NB4 (cell line): ENCODE data around the gene ACOT11.

Source experiments
- DNase-seq: peaks from one replicate; pipeline ENCODE4 v3.0.0; 2010; ENCODE audit warnings: low read depth
- H3K4me3 ChIP-seq: one replicate; pipeline ENCODE4 v1.5.1; 2011; ENCODE audit warnings: mild to moderate bottlenecking, low read depth, low read length, moderate library complexity
- CTCF ChIP-seq: IDR thresholded peaks from one replicate; pipeline ENCODE4 v1.5.1; 2012; ENCODE audit warnings: low read depth, low read length
- MYC ChIP-seq: IDR thresholded peaks from 2 replicates; pipeline ENCODE4 v1.6.1; 2011; ENCODE audit warnings: low read depth, low read length
- POLR2A ChIP-seq: IDR thresholded peaks from 2 replicates; pipeline ENCODE4 v1.6.1; 2011; ENCODE audit warnings: mild to moderate bottlenecking; ENCODE audit not compliant: insufficient read length; ENCODE audit errors: extremely low read depth
- TF ChIP-seq, protein P1 (sequence below): IDR thresholded peaks from 2 replicates; pipeline ENCODE4 v1.6.1; 2011; ENCODE audit warnings: low read depth, low read length

The ACOT11 gene

DNA sequence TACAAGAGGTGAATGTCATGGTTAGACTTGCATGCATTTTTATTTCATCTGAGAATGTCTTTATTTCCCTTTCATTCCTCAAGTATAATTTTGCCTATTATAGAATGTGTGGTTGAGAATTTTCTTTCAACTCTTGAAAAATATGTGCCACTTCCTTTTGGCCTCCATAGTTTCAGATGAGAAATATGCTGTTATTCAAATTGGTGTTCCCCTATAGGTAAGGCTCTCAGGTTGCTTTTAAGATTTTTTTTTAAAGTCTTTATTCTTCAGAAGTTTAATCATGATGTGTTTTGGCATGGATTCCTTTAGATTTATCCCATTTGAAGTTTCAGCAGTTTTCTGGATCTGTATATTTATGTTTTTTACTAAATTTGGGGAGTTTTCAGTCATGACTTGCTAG lies 95.7 kb downstream of the ACOT11 start:
- no peak overlapping the region for H3K4me3 ChIP-seq
- no peak for DNase-seq
- TF ChIP-seq POLR2A (no peak), MYC (no peak), CTCF (no peak)
- TF ChIP-seq, protein P1, sequence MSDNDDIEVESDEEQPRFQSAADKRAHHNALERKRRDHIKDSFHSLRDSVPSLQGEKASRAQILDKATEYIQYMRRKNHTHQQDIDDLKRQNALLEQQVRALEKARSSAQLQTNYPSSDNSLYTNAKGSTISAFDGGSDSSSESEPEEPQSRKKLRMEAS, result no peak

GRCh38 chr1:54645806-54646676 lies 98.0 kb downstream of the ACOT11 start:
- TF ChIP-seq MYC, result no peak
- TF ChIP-seq, protein P1, result no peak
- no peak for TF ChIP-seq POLR2A
- TF ChIP-seq CTCF, result no peak
- DNase-seq, result no peak
- no peak overlapping the region for H3K4me3 ChIP-seq

DNA sequence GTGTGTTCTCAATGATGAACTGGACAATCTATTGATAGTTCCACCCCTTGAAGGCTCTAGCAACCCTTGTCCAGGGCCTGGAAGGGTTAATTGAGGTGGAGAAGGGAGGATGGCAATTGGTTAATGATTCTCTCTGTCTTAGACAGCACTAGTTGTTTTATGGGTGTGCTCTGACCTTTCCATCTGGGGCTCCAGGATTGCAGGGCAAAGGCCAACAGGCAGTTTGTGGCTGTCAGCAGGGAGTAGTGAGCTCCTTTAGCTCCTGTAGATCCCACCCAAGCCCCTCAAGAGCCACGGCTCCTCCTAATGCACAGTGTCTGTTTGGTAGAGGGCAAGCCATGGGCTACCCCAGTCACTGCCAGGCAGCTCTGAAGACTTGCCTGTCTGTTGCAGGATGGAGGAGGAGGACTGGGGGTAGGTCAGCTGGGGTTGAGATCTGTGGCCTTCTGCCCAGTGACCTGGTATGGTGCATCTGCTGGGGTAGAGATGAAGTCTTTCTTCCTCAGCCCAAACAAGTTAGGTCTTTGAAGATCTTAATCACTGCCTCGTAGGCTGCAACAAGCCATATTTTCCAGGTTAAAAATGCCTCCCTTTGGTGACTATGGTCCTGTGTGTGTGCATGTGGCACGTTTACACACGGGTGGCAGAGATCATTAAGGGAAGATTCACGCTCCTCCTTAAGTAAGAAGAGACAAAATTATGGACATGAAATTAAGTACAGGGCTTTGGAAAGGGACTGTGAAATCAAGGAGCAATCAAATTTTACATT lies 101.3 kb downstream of the ACOT11 start:
- H3K4me3 ChIP-seq, result no peak overlapping the region
- DNase-seq, result no peak
- TF ChIP-seq, protein P1, result no peak
- TF ChIP-seq POLR2A (no peak), MYC (no peak), CTCF (no peak)

GRCh38 chr1:54649921-54650320 lies 101.9 kb downstream of the ACOT11 start:
- no peak overlapping the region for H3K4me3 ChIP-seq
- TF ChIP-seq POLR2A, result no peak
- TF ChIP-seq MYC, result no peak
- TF ChIP-seq, protein P1, result no peak
- TF ChIP-seq CTCF, result no peak
- DNase-seq, result no peak

DNA sequence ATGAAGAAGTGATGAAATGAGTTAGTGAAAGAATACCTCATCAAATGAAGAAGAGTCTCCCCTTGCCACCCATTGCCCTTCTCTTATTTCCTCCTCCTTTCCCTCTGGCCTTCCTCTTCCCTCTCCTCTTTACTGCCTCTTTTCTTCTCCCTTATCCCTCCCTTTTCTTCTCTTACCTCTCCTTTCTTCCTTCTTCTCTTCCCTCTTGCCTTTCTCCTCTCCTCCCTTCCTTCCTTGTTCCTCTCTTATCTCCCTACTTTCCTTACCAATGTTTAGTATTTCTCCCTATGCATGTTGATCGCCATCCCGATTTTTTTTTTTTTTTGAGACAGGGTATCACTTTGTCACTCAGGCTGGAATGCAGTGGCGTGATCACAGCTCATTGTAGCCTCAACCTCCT lies 102.4 kb downstream of the ACOT11 start:
- no peak for TF ChIP-seq MYC
- TF ChIP-seq POLR2A, result no peak
- TF ChIP-seq, protein P1, result no peak
- TF ChIP-seq CTCF, result no peak
- no peak overlapping the region for H3K4me3 ChIP-seq
- no peak for DNase-seq
